ENCODE measurements around the gene CHCHD5.

The CHCHD5 gene

DNA sequence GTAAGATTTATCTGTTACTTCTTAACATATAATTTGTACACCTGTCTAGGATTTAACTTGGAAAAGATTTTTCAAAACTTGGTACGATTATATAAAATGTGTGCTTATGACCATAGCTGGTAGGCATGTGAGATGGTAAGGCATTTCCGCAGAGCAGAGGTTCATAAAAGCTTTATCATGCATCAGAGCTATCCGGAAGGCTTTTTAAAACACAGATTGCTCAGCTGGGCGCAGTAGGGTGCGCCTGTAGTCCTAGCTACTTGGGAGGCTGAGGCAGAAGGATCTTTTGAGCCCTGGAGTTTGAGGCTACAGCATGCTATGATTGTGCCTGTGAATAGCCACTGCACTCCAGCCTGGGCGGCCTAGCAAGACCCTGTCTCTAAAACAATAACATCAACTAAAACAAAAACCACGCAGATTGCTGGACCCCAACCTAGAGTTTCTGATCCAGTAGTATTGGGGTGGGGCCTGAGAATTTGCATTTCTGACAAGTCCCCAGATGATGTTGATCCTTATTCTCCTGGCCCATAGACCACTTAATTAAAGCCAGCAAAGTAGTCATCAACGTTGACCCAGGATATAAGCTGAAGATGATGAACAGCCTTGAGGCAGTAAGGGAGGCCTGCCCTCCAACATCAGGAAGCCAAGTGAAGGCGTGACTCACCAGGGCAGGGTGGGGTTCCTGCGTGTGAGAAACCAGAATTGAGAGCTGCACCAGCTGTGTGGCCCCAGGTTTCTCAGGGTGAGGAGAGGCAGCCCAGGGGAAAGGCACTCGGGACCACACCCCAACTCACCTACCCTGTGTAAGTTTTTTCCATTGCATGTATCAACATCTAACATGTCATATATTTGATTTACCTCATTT lies 39.7 kb downstream of the CHCHD5 start:
- Histone ChIP-seq H3K9ac (ENCODE audit: low read depth, low read length) (no peak overlapping the region), H3K9me3 (ENCODE audit: control insufficient read depth, insufficient read depth, low read length) (no peaks in the 10 kb centered on the region), H3K36me3 (ENCODE audit: insufficient read depth, low read length) (no peaks in the 10 kb centered on the region), H3K4me1 (ENCODE audit: insufficient read depth, low read length) (no peaks in the 10 kb centered on the region; the same call in 1 of the 2 replicates)

DNA sequence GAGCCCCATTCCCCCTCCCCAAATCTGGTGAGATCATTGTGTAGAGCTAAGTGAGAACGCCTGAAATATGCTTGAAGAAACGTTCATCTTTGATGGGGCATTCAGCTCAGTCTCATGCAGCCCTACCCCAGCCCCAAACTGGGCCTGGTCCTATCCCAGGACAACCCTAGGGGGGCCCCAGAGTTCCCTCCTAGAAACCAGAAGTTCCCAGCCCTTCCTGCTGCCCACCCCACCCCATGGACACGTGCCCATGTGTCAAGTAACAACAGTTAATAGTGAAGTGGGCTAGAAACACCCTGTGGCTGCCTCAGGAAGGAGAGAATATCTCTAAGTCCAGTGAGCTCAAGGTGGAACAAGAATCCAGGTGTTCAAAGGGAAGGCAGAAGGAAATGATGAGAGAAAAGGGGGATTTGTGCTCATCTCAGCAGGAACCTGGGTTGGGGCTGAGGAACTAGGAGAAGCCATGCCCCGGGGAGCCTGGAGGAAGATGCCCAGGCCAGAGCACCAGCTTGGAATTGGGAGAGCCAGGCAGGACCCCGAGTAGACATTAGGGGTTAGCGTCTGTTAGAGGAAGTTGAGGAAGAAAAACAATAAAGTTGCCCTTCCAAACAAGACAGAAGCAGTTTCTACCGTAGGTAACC lies 41.2 kb downstream of the CHCHD5 start:
- Histone ChIP-seq H3K9me3 (ENCODE audit: control insufficient read depth, insufficient read depth, low read length) (no peaks in the 10 kb centered on the region), H3K9ac (ENCODE audit: low read depth, low read length) (no peak overlapping the region), H3K36me3 (ENCODE audit: insufficient read depth, low read length) (no peaks in the 10 kb centered on the region), H3K4me1 (ENCODE audit: insufficient read depth, low read length) (peaks cover 10% of the 10 kb centered on the region)

DNA sequence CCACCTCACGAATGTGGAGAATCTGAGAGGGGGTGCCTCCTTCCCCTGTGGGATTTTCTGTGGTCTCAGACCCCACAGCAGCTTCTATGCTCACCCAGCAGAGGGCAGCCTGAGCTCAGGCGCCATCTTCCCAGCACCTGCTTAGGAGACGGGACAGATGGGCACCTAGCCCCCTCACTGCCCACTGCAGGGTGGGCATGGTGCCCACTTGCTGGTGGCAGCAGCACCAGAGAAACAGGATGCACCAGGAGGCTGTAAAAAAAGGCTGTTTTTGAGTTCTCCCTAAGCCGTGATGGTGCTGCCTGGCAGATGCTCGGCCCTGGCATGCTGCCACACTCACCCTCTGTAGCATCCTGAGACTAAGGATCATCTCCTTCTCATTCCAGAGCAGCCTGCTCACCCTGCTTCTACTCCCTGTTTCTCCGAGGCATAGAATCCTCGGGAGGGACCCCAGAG lies 42.2 kb downstream of the CHCHD5 start:
- H3K9ac ChIP-seq (ENCODE audit: low read depth, low read length), result no peak overlapping the region
- no peaks in the 10 kb centered on the region for H3K36me3 ChIP-seq (ENCODE audit: insufficient read depth, low read length)
- H3K4me1 ChIP-seq (ENCODE audit: insufficient read depth, low read length), result peaks cover 20% of the 10 kb centered on the region
- H3K9me3 ChIP-seq (ENCODE audit: control insufficient read depth, insufficient read depth, low read length), result no peaks in the 10 kb centered on the region

DNA sequence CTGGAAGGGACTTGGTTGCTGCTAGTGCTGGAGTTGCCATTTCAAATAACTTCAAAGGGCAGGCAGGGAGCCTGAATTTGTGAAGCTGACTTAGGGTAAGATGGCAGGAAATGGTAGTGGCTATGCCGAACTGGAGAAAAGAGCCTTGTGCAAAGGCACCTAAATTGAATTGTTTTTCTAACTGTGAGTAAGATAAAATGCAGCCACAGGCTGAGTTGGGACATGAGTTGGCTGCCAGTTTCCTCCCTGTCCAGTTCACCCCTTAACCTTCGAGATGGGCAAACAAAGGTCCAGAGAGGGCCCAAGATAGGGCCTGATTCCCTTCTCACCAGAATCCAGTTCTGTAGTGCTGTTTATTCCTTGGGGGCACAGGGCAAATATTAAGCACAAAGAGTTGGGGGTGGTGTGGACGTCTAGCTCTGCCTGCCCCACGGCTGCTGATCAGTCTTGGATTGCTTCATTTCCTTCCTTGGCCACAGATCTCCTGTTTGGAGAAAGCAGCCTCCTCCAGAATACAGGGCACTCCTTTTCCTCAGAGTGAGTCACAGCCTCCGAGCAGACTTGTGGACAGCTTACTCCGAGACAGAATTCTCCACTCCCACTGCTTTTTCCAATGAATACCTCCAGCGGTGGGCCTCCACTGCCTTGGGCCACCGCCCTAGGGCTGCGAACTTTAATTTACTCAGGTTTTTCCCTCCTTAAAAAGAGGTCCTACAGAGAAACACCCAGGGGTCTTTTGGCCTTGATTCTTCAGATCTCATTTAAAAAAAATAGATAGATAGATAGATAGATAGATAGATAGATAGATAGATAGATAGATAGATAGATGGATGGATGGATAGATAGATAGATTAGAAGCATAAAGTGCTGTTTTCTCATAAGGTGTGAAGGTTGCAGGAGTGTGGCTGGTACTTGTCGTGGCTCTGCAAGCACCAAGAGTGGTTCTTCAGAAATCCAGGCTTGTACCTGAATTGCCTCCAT lies 42.9 kb downstream of the CHCHD5 start:
- Histone ChIP-seq H3K4me1 (ENCODE audit: insufficient read depth, low read length) (peaks cover 24% of the 10 kb centered on the region), H3K9ac (ENCODE audit: low read depth, low read length) (no peak overlapping the region), H3K36me3 (ENCODE audit: insufficient read depth, low read length) (no peaks in the 10 kb centered on the region)

DNA sequence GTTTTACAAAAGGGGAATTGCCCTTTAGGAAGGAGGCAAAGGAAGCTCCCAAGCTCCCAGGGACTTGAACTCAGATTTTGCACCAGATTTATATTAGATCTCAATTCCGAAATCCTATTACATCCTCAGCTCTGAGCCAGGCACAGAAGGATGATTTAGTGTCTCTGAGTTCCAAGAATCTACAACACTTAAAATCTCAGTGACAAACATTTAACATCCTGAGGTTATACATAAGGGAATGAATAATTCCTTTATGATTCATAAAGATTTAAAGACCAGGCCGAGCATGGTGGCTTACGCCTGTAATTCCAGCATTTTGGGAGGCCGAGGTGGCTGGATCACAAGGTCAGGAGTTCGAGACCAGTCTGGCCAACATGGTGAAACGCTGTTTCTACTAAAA lies 44.8 kb downstream of the CHCHD5 start:
- no peak overlapping the region for H3K9ac ChIP-seq (ENCODE audit: low read depth, low read length)
- no peaks in the 10 kb centered on the region for H3K36me3 ChIP-seq (ENCODE audit: insufficient read depth, low read length)
- H3K9me3 ChIP-seq (ENCODE audit: control insufficient read depth, insufficient read depth, low read length), result no peaks in the 10 kb centered on the region
- peaks cover 24% of the 10 kb centered on the region for H3K4me1 ChIP-seq (ENCODE audit: insufficient read depth, low read length)

More for the DNA sequence above, 42.9 kb downstream of the CHCHD5 start:
- no peaks in the 10 kb centered on the region for H3K9me3 ChIP-seq (ENCODE audit: control insufficient read depth, insufficient read depth, low read length)

DNA sequence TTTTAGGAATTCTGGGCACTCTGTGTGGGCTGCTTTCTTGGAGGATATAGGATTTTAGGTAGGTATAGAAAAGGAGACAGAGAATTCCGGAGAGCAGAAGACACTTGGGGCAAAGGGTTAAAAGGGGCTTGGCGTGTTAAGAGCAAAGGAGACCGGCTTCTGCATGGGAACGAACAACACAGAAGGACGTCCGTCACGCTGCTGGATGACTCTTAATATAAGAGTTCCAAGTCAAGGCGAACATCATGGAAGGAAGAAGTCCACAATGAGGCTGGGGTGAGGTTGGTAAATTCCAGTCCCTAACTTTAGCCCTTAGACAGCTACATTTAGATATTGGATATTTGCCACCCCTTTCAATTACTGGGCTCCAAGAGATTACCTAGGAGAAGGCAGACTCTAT lies 45.4 kb downstream of the CHCHD5 start:
- Histone ChIP-seq H3K4me1 (ENCODE audit: insufficient read depth, low read length) (peaks cover 24% of the 10 kb centered on the region), H3K36me3 (ENCODE audit: insufficient read depth, low read length) (no peaks in the 10 kb centered on the region), H3K9me3 (ENCODE audit: control insufficient read depth, insufficient read depth, low read length) (no peaks in the 10 kb centered on the region), H3K9ac (ENCODE audit: low read depth, low read length) (no peak overlapping the region)

DNA sequence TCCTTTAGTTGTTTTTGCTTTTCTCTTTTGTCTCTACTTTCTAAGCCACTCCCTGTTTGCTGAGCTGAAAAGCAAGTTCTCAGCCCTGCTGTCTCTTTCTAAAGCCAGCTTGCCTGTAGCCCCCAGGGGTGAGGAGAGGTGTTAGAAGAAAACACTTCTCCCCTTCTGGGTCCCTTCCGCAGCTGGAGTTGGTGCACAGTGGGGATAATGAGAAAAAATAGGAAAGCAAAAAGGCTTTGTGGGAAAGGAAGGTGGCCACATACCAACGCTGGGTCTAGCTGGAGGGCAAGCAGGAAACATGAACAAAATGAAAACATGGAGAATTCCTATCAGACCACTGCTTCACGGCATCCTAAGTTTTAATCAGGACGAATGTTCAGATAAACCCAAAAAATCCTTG lies 45.9 kb downstream of the CHCHD5 start:
- Histone ChIP-seq H3K4me1 (ENCODE audit: insufficient read depth, low read length) (peaks cover 24% of the 10 kb centered on the region), H3K36me3 (ENCODE audit: insufficient read depth, low read length) (no peaks in the 10 kb centered on the region), H3K9me3 (ENCODE audit: control insufficient read depth, insufficient read depth, low read length) (no peaks in the 10 kb centered on the region), H3K9ac (ENCODE audit: low read depth, low read length) (no peak overlapping the region)

DNA sequence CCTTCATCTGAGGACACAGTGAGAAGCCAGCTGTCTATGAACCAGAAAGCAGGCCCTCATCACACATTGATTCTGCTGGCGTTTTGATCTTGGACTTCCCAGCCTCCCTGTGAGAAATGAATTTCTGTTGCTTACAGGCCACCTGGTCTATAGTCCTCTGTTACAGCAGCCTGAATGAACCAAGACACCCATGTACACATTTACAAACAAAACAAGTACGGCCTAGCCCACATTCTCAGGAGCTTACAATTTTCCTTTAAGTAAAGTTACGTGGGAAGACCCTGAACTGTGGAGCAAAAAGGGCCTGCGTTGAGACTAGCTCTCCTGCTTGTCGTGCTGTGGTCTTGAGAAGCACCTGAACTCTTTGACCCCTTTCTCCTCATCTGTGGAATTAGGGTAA lies 49.3 kb downstream of the CHCHD5 start:
- H3K9ac ChIP-seq (ENCODE audit: low read depth, low read length), result no peak overlapping the region
- no peaks in the 10 kb centered on the region for H3K36me3 ChIP-seq (ENCODE audit: insufficient read depth, low read length)
- H3K4me1 ChIP-seq (ENCODE audit: insufficient read depth, low read length), result peaks cover 24% of the 10 kb centered on the region
- H3K9me3 ChIP-seq (ENCODE audit: control insufficient read depth, insufficient read depth, low read length), result no peaks in the 10 kb centered on the region

DNA sequence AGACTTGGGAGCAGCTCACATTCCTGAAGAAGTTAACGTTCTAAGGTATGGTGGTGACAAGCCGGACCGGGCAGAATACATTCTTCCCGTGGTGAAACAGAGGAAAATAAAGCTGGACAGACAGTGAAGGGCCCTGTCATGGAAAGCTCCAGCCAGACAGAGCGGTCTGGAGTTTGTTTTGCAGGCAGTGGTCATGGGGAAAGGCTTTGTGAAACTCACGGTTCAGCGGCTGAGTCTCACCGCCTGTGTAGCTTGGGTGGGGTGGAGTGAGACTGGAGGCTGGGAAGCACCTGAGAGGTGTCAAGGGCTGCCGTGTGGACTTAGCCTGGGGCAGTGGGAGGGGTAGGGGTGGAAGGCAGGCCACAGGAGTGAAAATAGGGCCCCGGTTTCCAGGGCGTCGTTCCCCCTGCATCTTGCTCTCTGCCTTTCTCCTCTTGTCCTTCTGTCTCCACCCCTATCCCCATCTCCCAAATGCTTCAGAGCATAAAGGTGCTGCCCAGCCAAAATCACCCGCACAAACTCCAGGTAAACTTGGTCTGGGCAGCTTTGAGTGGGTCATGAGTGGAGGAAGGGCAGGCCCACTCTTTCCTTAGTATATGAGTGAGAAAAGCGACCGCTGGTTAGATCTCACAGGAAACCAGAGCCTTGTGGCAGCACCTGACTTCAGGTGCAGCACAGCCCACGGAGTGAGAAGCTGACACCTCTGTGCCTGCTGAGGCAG lies 49.9 kb downstream of the CHCHD5 start:
- H3K4me1 ChIP-seq (ENCODE audit: insufficient read depth, low read length), result peaks cover 24% of the 10 kb centered on the region
- H3K9ac ChIP-seq (ENCODE audit: low read depth, low read length), result no peak overlapping the region

DNA sequence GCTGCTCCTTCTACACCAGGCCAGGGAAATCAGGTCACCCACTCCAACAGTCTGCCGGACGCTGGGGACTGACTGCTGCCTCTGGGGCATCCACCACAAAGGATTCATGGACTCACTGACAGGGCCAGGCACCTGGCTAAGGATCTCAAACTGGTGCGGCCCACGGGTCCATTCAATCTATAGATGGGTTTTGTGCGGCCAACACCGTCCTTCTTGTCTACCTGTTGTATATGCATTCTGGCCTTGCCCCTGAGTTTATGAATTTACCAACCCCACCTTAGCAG lies 50.4 kb downstream of the CHCHD5 start:
- Histone ChIP-seq H3K4me1 (ENCODE audit: insufficient read depth, low read length) (peaks cover 22% of the 10 kb centered on the region), H3K36me3 (ENCODE audit: insufficient read depth, low read length) (no peaks in the 10 kb centered on the region), H3K9me3 (ENCODE audit: control insufficient read depth, insufficient read depth, low read length) (no peaks in the 10 kb centered on the region), H3K9ac (ENCODE audit: low read depth, low read length) (no peak overlapping the region)

More for the DNA sequence above, 49.9 kb downstream of the CHCHD5 start:
- Histone ChIP-seq H3K36me3 (ENCODE audit: insufficient read depth, low read length) (no peaks in the 10 kb centered on the region), H3K9me3 (ENCODE audit: control insufficient read depth, insufficient read depth, low read length) (no peaks in the 10 kb centered on the region)

DNA sequence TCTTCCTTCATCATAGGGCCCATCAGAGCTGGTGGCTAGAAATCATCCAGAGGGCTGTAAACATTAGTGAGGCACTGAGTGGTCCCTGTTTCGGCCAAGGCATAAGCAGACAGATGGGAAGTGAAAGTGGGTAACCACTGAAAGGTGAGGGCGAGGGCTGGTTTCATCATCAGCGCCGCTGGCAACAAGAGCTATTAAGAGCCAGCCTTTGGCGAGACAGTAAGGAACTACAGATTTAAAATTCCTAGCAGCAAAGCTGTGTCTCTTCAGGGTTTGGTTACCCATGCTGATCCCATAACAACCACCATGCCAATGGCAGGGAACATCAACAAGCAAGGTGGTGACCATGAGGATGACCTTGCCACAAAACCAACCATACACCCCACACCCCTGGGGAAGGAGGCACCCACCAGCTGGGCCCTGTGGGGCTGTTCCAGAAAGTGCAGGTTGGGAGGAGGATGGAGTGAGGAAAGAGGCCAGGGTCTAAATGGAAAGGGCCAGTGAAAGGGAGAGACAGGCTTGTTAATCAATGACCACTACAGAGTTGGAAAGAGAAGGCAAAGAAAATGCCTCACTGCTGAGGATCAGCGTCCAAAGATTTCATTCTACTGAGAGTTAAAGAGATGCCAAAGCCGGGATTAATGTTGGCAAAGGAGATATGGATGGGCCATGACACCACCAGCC lies 52.3 kb downstream of the CHCHD5 start:
- Histone ChIP-seq H3K9me3 (ENCODE audit: control insufficient read depth, insufficient read depth, low read length) (no peaks in the 10 kb centered on the region), H3K36me3 (ENCODE audit: insufficient read depth, low read length) (no peaks in the 10 kb centered on the region), H3K4me1 (ENCODE audit: insufficient read depth, low read length) (peaks cover 16% of the 10 kb centered on the region), H3K9ac (ENCODE audit: low read depth, low read length) (no peak overlapping the region)

DNA sequence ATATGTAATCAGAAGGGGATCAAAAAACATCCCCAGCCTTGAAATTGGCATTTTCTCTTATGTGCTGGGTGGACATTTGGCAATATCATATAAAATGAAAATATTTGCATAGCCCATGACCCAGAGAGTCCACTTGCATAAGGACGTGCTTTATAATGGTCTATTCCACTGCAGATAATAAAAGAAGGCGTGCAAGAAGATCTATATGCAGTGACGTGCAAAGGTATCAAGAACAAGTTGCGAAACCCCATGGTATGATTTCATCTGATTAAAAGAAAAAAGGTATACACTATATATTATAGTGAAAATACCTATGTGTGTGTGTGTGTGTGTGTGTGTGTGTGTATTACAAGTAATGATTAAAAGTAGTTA lies 52.9 kb downstream of the CHCHD5 start:
- peaks cover 13% of the 10 kb centered on the region for H3K4me1 ChIP-seq (ENCODE audit: insufficient read depth, low read length)
- no peak overlapping the region for H3K9ac ChIP-seq (ENCODE audit: low read depth, low read length)
- H3K36me3 ChIP-seq (ENCODE audit: insufficient read depth, low read length), result no peaks in the 10 kb centered on the region
- no peaks in the 10 kb centered on the region for H3K9me3 ChIP-seq (ENCODE audit: control insufficient read depth, insufficient read depth, low read length)

All from ES-I3 (cell line).